ENCODE data around the gene LANCL2. TPM values are rescaled to one million over a fixed set of nuclear protein-coding genes. Genes with fewer than 3 reads are reported as not detected.

The LANCL2 gene
- total RNA-seq, 4 donors from 2014 or later = 3.5 to 31.4 (median 6.7) TPM

DNA sequence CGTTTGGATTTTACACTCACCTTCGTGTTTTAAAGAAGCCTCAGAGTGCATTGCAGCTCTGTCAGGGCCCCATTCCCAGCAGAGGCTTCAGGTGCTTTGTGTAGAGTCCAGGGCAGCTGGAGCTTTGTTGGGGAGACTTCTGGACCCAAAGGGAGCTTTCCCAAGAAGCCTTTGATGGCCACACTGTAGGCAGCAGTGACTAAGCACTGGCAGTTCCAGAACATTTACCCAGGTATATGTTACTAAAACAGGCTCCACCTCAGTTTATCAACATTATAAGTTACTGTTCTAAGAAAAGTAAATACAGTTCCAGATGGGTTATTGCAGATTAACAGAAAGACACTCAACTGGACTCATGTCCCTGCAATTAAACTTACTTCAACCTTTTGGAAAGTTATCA lies 66.8 kb downstream of the LANCL2 start:
- TF ChIP-seq, protein P1, sequence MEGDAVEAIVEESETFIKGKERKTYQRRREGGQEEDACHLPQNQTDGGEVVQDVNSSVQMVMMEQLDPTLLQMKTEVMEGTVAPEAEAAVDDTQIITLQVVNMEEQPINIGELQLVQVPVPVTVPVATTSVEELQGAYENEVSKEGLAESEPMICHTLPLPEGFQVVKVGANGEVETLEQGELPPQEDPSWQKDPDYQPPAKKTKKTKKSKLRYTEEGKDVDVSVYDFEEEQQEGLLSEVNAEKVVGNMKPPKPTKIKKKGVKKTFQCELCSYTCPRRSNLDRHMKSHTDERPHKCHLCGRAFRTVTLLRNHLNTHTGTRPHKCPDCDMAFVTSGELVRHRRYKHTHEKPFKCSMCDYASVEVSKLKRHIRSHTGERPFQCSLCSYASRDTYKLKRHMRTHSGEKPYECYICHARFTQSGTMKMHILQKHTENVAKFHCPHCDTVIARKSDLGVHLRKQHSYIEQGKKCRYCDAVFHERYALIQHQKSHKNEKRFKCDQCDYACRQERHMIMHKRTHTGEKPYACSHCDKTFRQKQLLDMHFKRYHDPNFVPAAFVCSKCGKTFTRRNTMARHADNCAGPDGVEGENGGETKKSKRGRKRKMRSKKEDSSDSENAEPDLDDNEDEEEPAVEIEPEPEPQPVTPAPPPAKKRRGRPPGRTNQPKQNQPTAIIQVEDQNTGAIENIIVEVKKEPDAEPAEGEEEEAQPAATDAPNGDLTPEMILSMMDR (IDR thresholded peaks at IDR 0.05) = no peak
- TF ChIP-seq POLR2A (IDR thresholded peaks at IDR 0.05) = no peak
- H3K36me3 ChIP-seq = no peaks in the 10 kb centered on the region
- H3K27me3 ChIP-seq = no peaks in the 10 kb centered on the region
- H3K27ac ChIP-seq = no peak overlapping the region
- H3K4me3 ChIP-seq = no peak overlapping the region
- no peak for DNase-seq
- no peaks in the 10 kb centered on the region for H3K4me1 ChIP-seq
- H3K9me3 ChIP-seq = no peaks in the 10 kb centered on the region
- intact Hi-C loops (cut with DNase I; ENCODE audit: low total_unique reads) = no loop called here

DNA sequence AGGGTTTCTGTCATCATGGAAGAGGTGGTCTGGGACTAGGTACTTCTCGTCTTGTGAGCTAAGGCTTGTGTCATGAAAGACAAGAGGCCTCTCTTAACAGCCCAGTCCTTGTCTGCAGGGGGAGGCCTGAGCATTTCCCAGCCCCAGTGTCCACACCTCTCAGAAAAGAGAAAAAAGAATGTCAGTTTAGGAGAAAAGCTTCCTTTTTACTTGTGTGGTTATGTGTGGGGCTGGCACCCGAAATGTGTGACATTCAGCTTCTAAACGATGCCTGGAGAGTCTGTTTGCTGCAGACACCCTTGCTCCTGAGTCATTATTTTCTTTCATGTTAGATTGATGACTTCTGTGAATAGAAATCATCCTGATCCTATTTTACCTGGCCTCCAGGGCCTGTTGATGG lies 67.4 kb downstream of the LANCL2 start:
- Histone ChIP-seq H3K27ac (no peak overlapping the region), H3K27me3 (no peaks in the 10 kb centered on the region), H3K36me3 (no peaks in the 10 kb centered on the region), H3K9me3 (no peaks in the 10 kb centered on the region), H3K4me1 (no peaks in the 10 kb centered on the region), H3K4me3 (no peak overlapping the region)
- DNase-seq = no peak
- intact Hi-C loops (cut with DNase I; ENCODE audit: low total_unique reads) = no loop called here
- TF ChIP-seq, protein P1 (IDR thresholded peaks at IDR 0.05) = no peak
- TF ChIP-seq POLR2A (IDR thresholded peaks at IDR 0.05) = no peak

DNA sequence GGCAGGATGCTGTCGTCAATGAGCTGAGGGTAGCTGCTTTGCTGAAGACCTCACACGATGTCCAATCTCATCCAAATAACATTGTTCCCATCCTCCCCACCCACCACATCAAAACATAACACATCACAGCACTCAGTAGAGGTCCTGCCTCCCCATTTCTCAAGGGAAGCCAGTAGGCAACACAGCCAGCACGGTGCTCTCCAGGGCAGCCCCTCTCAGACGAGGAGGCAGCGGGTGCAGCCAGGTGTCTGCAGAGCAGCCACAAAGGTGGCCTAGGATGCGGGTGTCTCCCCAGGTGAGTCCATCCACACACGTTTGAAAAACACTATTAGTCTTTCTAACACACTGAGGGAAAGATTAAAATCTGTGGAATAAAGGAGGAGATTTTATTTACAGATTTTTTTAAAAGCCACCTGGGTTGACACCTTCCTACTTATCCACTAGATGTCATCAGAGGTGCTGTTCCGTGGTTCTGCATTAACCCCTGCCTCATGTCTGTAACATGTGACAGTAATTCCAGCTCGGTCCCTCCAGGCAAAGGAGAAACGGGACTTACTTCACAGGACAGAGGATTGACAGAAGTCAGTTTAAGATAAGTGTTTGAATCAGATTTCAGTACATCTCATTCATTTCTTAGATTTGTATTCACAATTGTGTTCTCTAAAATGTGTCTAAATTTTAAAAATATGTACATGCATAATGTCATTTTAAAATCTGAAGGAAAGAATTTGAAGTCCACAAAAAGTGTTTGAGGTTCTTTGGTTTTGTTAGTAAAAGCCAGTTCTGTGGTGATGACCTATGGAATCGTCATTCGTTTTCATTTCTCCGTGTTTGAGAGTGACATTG lies 68.0 kb downstream of the LANCL2 start:
- intact Hi-C loops (cut with DNase I; ENCODE audit: low total_unique reads) = no loop called here
- no peak overlapping the region for H3K27ac ChIP-seq
- TF ChIP-seq POLR2A (IDR thresholded peaks at IDR 0.05) = no peak
- TF ChIP-seq, protein P1 (IDR thresholded peaks at IDR 0.05) = peak in 3 of 4 experiments; percentile 21 to 29 (median 26)

DNA sequence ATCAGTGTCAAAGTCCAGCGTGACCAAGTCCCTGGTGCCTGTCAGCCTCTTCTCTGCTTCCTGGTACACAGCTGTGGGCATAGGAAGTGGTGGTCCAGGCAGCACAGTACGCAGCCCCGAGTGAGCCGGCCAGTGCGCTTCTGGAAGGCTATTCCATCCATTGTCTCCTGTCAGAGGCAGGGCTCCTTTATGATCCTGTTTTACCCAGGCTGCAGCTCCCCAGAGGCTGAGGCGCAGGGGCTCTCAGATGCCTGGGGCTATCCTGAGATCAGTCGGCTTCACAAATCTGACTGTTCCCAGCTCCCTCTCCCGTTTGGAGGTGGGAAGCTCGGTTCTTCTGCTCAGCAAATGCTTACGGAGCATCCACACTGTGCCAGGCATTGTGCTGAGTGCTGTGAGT lies 70.3 kb downstream of the LANCL2 start:
- intact Hi-C loops (cut with DNase I; ENCODE audit: low total_unique reads) = no loop called here
- Histone ChIP-seq H3K4me1 (no peaks in the 10 kb centered on the region), H3K36me3 (no peaks in the 10 kb centered on the region), H3K4me3 (no peak overlapping the region), H3K9me3 (no peaks in the 10 kb centered on the region), H3K27me3 (no peaks in the 10 kb centered on the region), H3K27ac (no peak overlapping the region)
- no peak for DNase-seq
- TF ChIP-seq, protein P1 (IDR thresholded peaks at IDR 0.05) = no peak
- TF ChIP-seq POLR2A (IDR thresholded peaks at IDR 0.05) = no peak

More for the DNA sequence above, 68.0 kb downstream of the LANCL2 start:
- no peaks in the 10 kb centered on the region for H3K9me3 ChIP-seq
- H3K4me1 ChIP-seq = no peaks in the 10 kb centered on the region
- DNase-seq = no peak
- H3K27me3 ChIP-seq = no peaks in the 10 kb centered on the region
- no peaks in the 10 kb centered on the region for H3K36me3 ChIP-seq
- no peak overlapping the region for H3K4me3 ChIP-seq

DNA sequence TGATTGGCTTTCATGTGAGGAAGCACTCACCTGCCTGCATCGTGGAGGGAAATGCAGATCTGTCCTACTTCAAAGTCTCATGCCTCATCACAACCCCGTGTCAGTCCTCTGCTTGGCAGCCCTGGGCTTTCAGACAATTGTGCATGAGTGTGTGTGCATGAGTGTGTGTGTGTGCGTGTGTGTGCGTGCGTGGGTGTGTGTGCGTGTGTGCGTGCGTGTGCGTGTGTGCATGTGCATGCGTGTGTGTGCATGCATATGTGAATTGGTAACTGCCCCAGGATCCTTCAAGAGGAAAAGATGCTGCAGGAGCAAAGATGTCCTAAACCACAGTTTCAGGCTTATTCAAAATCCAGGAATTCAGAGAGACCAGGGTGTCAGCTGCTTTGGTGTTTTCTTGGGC lies 71.3 kb downstream of the LANCL2 start:
- no peaks in the 10 kb centered on the region for H3K4me1 ChIP-seq
- H3K36me3 ChIP-seq = no peaks in the 10 kb centered on the region
- no peaks in the 10 kb centered on the region for H3K27me3 ChIP-seq
- intact Hi-C loops (cut with DNase I; ENCODE audit: low total_unique reads) = no loop called here
- no peak overlapping the region for H3K27ac ChIP-seq
- H3K4me3 ChIP-seq = no peak overlapping the region
- H3K9me3 ChIP-seq = no peaks in the 10 kb centered on the region
- DNase-seq = no peak
- TF ChIP-seq, protein P1 (IDR thresholded peaks at IDR 0.05) = no peak
- no peak for TF ChIP-seq POLR2A (IDR thresholded peaks at IDR 0.05)

Data from uterus (tissue), 4 donors.